GM21529 (cell line): ENCODE data around the gene FLT1.

Experiments used
- ATAC-seq: cut with Tn5 transposase; IDR thresholded peaks from one replicate; pipeline ENCODE4 v1.9.1; 2021; ENCODE audit not compliant: unreplicated experiment

Gene FLT1

GRCh38 chr13:28324181-28324789 lies 170.6 kb downstream of the FLT1 start:
- peak; percentile 84 for ATAC-seq

GRCh38 chr13:28322256-28322905 lies 172.5 kb downstream of the FLT1 start:
- ATAC-seq: no peak

DNA sequence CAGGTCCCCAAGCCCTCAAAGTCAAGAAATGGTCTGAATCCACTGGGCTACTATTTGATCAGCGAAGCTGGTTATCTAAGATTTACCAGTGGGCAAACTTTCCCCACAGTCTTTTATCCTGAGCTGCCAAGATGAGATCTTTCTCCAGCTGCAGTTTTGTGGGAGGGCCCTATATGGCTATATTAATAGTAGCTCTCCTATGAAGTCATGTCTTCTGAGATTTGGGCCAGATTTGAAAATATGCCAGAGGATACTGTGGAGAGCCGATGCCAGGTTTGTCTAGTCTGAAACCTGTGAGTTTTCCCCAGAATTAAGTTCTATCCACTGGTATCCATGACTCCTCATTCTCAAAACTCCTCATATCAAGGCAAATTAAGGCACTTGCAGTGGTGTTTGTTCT lies 173.2 kb downstream of the FLT1 start:
- no peak for ATAC-seq

GRCh38 chr13:28320884-28321574 lies 173.9 kb downstream of the FLT1 start:
- no peak for ATAC-seq

GRCh38 chr13:28320209-28320608 lies 174.7 kb downstream of the FLT1 start:
- no peak for ATAC-seq

GRCh38 chr13:28319528-28319927 lies 175.4 kb downstream of the FLT1 start:
- ATAC-seq: no peak

DNA sequence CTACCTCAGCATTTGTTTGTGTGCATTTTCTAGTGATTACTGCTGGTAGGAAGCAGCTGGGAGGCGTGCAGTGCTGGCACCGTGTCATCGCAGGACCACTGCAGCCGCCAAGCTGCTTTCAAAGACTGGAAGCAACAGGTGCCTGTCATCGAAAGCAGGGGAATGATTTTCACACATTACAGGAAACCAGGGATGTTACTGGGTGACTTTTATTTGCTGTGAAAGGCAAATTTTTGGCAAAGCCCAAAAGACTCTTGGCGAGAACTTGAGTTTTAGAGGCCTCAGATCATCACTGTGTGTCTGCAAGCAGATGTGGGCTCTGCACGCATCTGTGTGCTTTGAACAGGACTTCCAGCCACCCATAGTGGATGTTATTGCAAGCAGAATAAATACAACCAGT lies 176.4 kb downstream of the FLT1 start:
- no peak for ATAC-seq

DNA sequence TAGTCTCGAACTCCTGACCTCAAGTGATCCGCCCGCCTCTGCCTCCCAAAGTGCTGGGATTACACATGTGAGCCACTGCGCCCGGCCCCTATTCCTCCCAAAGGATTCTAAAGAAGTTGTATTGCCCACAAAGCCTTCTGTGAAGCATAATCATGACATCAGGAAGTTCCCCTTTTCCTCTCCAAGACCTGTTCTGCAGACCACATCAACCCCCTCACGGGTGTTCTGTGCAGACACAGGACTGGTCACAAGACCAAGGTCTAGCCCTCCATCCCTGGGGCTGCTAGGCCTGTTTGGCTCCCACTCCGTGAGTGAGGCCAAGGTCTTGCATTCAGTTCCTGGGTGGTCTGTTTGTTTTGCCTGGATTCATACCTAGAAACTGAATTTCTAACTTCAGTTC lies 178.1 kb downstream of the FLT1 start:
- no peak for ATAC-seq

DNA sequence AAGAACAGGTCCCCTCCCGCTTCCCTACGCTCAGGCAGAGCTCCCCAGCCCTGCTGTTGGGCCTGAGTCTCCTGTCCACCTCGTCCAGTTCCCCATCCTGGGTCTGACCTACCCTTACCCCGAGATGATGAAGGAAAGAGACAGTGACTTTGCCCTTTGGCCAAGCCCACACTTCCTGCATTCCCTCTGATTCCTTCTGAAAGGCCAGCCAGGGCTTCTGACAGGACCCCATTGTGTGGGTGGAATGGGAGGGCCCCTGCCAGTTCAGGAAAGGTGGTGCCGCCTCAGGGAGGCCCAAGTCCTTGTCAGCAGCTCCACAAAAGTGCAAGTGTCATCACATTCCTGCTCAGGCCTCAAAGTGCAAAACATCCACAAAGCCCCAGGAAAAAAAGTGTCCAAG lies 178.8 kb downstream of the FLT1 start:
- ATAC-seq: no peak

- no peak for ATAC-seq
Measured at GRCh38 chr13:28314879-28315278, 180.0 kb downstream of the FLT1 start.

GRCh38 chr13:28313579-28313978 lies 181.3 kb downstream of the FLT1 start:
- ATAC-seq: no peak

DNA sequence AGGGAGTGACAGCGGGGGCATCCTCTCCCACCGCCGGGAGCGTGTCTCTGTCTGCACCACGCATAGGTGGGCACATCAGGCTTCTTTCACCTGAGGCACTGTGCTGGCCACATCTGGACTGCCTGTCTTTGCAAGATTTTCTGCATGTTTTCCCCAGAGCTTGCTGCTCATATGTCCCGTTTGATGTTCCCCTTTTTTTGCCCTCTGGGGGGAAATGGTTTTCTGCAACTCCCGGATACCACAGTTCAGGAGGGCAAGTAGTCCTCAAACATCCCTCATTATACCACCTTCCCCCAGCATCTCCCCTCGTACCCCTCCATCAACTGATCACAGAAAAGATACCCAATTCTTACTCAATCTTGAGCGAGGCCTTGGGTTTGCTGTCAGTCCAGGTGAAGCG lies 188.6 kb downstream of the FLT1 start:
- no peak for ATAC-seq

GRCh38 chr13:28301839-28302238 lies 193.1 kb downstream of the FLT1 start:
- no peak for ATAC-seq

DNA sequence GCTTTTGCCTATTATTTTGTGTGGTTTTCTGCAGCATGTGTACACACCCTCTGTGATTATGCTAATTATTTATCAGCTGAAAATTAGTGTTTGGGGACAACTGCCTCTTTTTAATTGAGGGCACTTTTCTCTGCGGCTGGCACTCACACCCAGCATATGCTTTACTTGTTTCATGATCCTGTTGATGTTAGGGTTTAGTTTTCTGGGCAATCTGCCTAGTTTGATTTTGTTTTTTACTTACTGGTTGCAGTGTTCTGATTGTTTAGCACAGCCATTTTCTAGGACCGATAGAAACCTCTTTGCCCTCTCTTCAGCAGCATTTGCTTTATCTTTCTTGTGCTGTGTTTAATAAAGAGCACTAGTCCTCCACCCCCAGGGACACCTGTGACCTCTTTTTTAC lies 195.0 kb downstream of the FLT1 start:
- ATAC-seq: no peak

GRCh38 chr13:28297341-28297740 lies 197.6 kb downstream of the FLT1 start:
- ATAC-seq: no peak

DNA sequence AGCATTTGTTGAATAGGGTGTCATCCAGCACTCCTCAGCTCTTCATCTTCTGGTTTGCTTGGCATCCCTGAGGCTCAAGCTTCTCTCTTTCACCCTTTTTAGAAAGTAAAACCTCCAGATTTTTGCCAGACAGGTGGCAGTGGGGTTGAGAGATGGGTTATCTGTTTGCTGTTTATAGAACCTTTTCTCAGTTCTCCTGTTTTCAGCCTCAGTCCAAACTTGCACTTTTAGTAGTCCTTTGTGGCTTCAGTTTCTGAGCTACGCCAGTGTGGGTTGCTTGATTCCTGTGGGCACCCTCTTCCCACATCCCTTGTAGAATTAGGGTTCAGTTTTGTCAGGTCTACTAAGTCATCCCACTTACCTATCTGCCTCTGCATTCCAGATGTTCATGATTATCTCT lies 208.7 kb downstream of the FLT1 start:
- peak; percentile 71 for ATAC-seq

DNA sequence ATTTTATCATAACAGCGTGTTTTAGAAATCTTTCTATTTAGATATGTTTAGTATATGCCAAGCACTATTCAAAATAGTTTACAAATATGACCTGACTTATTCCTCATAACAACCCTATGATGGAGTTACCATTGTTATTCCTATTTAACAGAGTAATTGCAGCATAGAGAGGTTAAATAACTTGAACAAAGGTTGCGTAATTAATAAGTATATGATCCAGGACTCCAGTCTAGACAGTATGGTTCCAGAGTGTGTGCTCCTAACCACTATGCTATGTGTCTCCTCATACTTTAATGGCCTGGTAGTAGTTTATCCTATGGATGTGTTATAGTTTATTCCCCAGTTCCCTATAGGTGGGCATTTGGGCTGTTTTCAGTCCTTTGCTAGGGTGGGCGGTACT lies 211.3 kb downstream of the FLT1 start:
- ATAC-seq: no peak

DNA sequence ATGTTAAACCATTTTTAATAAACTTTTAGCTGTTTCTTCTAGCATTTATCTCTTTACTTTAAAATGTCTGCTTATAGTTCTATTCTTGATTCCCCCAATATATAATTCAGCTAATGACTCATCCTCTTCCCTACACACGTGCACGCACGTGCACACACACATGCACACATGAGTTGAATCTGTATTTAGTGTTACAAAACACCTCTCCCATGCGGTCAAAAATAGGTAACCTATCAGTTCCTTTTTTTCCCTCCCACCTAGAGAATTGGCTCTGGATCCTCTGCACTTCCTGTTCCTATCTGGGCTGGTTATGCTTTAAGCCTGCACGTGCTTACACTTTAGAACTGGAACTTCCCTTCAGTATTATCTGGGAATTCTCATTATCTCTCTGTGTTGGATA lies 212.5 kb downstream of the FLT1 start:
- no peak for ATAC-seq

GRCh38 chr13:28273919-28274318 lies 221.0 kb downstream of the FLT1 start:
- ATAC-seq: no peak

- ATAC-seq: no peak
Measured at GRCh38 chr13:28271056-28271840, 223.7 kb downstream of the FLT1 start.

GRCh38 chr13:28268800-28269223 lies 226.1 kb downstream of the FLT1 start:
- peak; percentile 97 for ATAC-seq

GRCh38 chr13:28267497-28267896 lies 227.4 kb downstream of the FLT1 start:
- no peak for ATAC-seq
